Heart left ventricle (tissue), 16 donors: ENCODE measurements around the gene GABARAP. TPM values are rescaled to one million over a fixed set of nuclear protein-coding genes. Genes with fewer than 3 reads are reported as not detected.

ENCODE experiments used
- ATAC-seq, 4 donors: fragments of 200-7000 bp; cut with Tn5 transposase; one replicate each; pipeline ENCODE4 v1.9.1; 2020 to 2022; ENCODE audit warnings: moderate library complexity in 4 of 4, mild to moderate bottlenecking in 3 of 4, moderate number of reproducible peaks in 1 of 4
- DNase-seq, 5 donors: peaks; one replicate each; pipeline ENCODE4 v3.0.0-alpha.2; 2020
- H3K27ac ChIP-seq, 12 donors: fragments of 200-600 bp; sonication (generic) in 4 of 12; one replicate each; pipeline versions ENCODE4 v1.5.0 to v1.8.0; 2016 to 2022; ENCODE audit warnings: mild to moderate bottlenecking in 2 of 12
- H3K27me3 ChIP-seq, 9 donors: fragments of 200-600 bp; sonication (generic) in 2 of 9; one replicate each; pipeline versions ENCODE4 v1.5.1 to v1.8.0; 2016 to 2022; ENCODE audit warnings: mild to moderate bottlenecking in 3 of 9
- H3K36me3 ChIP-seq, 9 donors: fragments of 200-600 bp; sonication (generic) in 2 of 9; one replicate each; pipeline versions ENCODE4 v1.5.0 to v1.8.0; 2018 to 2022; ENCODE audit warnings: mild to moderate bottlenecking in 2 of 9
- H3K4me1 ChIP-seq, 12 donors: fragments of 200-600 bp; sonication (generic) in 4 of 12; one replicate each; pipeline versions ENCODE4 v1.5.0 to v1.8.0; 2016 to 2022; ENCODE audit warnings: mild to moderate bottlenecking in 3 of 12
- H3K4me3 ChIP-seq, 12 donors: fragments of 200-600 bp; sonication (generic) in 4 of 12; one replicate each; pipeline versions ENCODE4 v1.5.0 to v1.8.0; 2017 to 2022; ENCODE audit warnings: mild to moderate bottlenecking in 9 of 12, moderate library complexity in 4 of 12
- H3K9me3 ChIP-seq, 12 donors: fragments of 200-600 bp; sonication (generic) in 4 of 12; one replicate each; pipeline versions ENCODE4 v1.5.0 to v1.8.0; 2016 to 2022; ENCODE audit warnings: mild to moderate bottlenecking in 1 of 12
- POLR2A ChIP-seq, 2 donors: fragments of 450-650 bp; IDR thresholded peaks; one replicate each; pipeline ENCODE4 v1.6.1; 2017; ENCODE audit warnings: antibody characterized with exemption in 2 of 2, mild to moderate bottlenecking in 2 of 2, moderate library complexity in 2 of 2
- WGBS, 4 donors: extraction: QIAGEN DNeasy Blood & Tissue Kit in 2 of 4; methylation state at CpG; one replicate each; pipeline versions ENCODE4 v1.1.5 to v1.1.7; 2013 to 2018; 5-methylcytosine and 5-hydroxymethylcytosine counted together
- intact Hi-C, 10 donors: fragments of 100-400 bp; cut with DNase I; formaldehyde crosslinking; loops; one replicate each; pipeline versions ENCODE4 v1.11.1 to v1.14.2; 2022
- polyA plus RNA-seq, 2 donors: library from polyadenylated mRNA; stranded (reverse); fragments of 200-250 nt; gene quantifications; one replicate each; pipeline ENCODE4 v1.2.3, GENCODE V29; 2013
- total RNA-seq, 9 donors: library from RNA; depleted of rRNA in 2 of 9; stranded (reverse); fragments of >200 nt in 2 of 9; fragmentation: NEBNext Ultra II Directional in 3 of 9; extraction: Animal tissue kit (Norgen Biotek cat#: 25700) in 3 of 9; gene quantifications; one replicate each; pipeline versions ENCODE4 v1.1.0 to v1.2.4, GENCODE V29; 2016 to 2023
- TF ChIP-seq, protein P1 (sequence below), 12 donors: fragments of 200-600 bp; sonication (generic) in 4 of 12; IDR thresholded peaks; one replicate each; pipeline versions ENCODE4 v1.5.0 to v1.8.0; 2018 to 2022; ENCODE audit warnings: antibody characterized with exemption in 12 of 12, mild to moderate bottlenecking in 5 of 12
- donor health status: ischemic (EF 13 %, LVEDD 7.1; RV severe dilation, severe dysfunction).
- donor health status: healthy with polysubstance abuse.
- donor health status: DM: no; HTN: yes; CAD: no.
- donor health status: DM: no; HTN: no; CAD: no.
- donor health status: ischemic (EF 25% LVEDD 6.9; RV normal size, moderate dysfunction).
- donor health status: ischemic (EF 25% LVEDD 5.7; RV mildly dilated, moderate dysfunction).
- donor health status: healthy.
- donor health status: DM: yes; HTN: yes; CAD: no.
- donor health status: ischemic (EF 35%, LVEDD 5.7; RV mildly dilated, moderate dysfunction).
- donor health status: nonischemic (EF 11% LVEDD 7.7; RV severe dilation, severe dysfunction).
- donor health status: DM: yes; HTN: yes; CAD: no.
- donor health status: PGD.
- donor health status: ischemic (EF 29% LVEDD 5.4; RV normal size, mild dysfunction).
- donor health status: nonischemic (EF 23%, LVEDD 6.1; RV moderate dilation, normal function).

Gene GABARAP
- total and polyA plus RNA-seq, 11 donors: 293 to 674 (median 493) TPM

DNA sequence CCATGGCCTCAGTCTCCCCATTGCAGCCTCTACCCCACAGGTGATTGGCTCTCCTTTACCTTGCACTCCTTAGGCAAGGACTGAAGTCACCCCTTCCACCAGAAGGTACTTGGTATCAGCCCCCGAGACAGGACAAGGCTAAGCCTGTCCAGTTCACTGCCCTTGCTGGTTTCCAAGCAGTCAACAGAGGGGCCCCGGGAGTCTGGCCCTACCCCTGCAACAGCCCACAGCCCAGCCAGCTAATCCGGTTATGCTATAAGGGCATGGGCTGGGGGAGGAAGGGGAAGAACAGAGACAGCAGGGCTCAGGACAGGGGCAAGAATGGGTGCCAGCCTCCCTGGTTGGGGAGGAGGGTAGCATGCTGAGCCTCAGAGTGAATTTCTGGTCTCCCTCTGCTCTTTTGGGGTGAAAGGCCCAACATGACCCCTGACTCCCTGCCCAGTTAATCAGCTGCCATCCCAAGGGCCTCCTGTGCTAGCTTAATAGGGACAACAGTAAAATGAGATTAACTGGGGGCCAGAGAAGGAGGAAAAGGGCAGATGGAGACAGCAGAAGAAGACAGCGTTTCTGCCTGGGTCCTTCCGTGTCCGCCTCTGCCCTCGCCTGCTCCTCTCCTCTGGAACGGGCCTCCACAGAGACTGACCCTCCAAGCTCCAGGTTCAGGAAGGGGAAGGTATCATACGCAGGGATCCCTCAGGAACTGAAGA, 33.3 kb downstream of the GABARAP start:
- H3K27me3 ChIP-seq: no peaks in the 10 kb centered on the region
- H3K27ac ChIP-seq: no peak overlapping the region
- peaks cover 0 to 2% (median 0%) of the 10 kb centered on the region in 9 donors for H3K36me3 ChIP-seq
- no peaks in the 10 kb centered on the region for H3K9me3 ChIP-seq
- WGBS, 4 donors: 89 to 93% (median 90%) methylated on average over 8 to 9 of the region's 9 CpGs
- ATAC-seq (no peak), DNase-seq (no peak)
- TF ChIP-seq POLR2A (IDR thresholded peaks at IDR 0.05): no peak
- H3K4me1 ChIP-seq: peaks cover 0 to 31% (median 10%) of the 10 kb centered on the region in 12 donors
- intact Hi-C loops: no loop called here
- H3K4me3 ChIP-seq: no peak overlapping the region

DNA sequence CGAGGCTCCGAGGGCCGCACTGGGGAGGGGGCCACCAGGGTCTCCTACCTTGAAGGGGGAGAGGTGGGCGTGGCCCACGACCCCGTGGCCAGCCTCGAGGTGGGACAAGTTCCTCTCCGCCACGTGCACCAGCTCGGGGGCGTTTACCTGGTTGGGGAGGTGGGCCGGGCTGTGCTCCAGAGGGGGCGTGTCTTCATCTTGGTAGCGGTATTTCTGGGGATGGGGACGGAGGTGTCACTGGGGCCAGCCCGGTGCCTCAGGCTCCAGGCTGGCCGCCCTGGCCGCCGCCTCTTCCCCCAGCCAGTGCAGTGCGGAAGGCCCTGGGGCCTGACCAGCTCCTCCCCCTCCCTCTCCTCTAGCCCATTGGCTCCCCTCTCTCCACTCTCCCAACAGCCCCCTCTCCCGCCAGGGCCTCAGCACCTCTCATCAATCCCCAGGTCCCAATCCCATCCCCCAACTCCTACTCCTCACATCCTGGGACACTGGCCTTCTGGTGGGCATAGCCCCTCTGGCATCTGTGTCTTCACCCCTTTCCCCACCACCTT, 34.1 kb downstream of the GABARAP start:
- TF ChIP-seq, protein P1, sequence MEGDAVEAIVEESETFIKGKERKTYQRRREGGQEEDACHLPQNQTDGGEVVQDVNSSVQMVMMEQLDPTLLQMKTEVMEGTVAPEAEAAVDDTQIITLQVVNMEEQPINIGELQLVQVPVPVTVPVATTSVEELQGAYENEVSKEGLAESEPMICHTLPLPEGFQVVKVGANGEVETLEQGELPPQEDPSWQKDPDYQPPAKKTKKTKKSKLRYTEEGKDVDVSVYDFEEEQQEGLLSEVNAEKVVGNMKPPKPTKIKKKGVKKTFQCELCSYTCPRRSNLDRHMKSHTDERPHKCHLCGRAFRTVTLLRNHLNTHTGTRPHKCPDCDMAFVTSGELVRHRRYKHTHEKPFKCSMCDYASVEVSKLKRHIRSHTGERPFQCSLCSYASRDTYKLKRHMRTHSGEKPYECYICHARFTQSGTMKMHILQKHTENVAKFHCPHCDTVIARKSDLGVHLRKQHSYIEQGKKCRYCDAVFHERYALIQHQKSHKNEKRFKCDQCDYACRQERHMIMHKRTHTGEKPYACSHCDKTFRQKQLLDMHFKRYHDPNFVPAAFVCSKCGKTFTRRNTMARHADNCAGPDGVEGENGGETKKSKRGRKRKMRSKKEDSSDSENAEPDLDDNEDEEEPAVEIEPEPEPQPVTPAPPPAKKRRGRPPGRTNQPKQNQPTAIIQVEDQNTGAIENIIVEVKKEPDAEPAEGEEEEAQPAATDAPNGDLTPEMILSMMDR (IDR thresholded peaks at IDR 0.05): no peak
- TF ChIP-seq POLR2A (IDR thresholded peaks at IDR 0.05): no peak
- Histone ChIP-seq H3K4me1 (peaks cover 0 to 26% (median 5%) of the 10 kb centered on the region in 12 donors), H3K4me3 (peak overlapping the region in 1 of 12 donors; percentile 2), H3K27me3 (no peaks in the 10 kb centered on the region), H3K9me3 (no peaks in the 10 kb centered on the region), H3K36me3 (peaks cover 0 to 10% (median 4%) of the 10 kb centered on the region in 9 donors), H3K27ac (peak overlapping the region in 1 of 12 donors; percentile 50)
- DNase-seq (no peak), ATAC-seq (no peak)
- WGBS, 4 donors: 61 to 70% (median 65%) methylated on average over 19 to 21 of the region's 21 CpGs
- intact Hi-C loops: no loop called here

DNA sequence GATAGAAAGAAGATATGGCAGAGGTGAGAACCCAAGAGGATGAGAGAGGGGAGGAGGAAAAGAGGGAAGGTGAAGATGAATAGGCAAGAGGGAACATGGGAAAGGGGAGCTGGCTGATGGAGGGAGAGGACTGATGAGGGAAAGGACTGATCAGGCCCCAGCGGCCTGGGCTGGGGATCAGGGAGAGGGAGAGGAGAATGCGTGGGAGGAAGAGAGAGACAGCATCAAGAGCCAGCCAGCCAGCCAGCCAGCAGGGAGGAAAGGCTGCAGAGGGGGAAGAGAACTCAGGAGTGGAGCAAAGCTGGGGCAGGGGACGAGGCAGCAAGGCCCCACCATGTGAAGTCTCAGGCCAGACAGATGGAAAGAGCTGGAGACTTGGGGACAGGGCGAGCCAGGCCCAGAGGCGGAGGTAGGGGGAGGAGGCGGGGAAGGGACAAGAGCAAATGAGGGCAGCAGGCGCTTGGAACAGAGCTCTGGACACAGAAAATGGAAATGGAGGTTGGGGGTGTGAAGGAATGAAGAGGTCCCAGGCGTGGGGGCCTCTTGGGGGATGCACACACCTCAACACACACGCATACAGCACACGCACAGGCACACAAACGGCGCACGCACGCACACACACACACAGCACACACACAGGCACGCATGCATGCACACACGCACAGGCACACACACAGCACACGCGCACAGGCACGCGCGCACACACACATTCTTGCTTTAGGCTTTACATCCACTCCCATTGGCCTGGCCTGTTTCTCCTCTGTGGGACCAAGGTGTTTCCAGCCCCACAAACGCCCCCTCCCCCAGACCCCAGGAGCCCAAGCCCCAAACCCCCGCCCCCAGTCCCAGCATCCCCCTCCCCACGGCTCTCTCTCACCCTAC, 34.9 kb downstream of the GABARAP start:
- intact Hi-C loops: no loop called here
- peaks cover 0 to 26% (median 5%) of the 10 kb centered on the region in 12 donors for H3K4me1 ChIP-seq
- DNase-seq (peak in 1 of 5 donors; percentile 53), ATAC-seq (no peak)
- H3K4me3 ChIP-seq: no peak overlapping the region
- WGBS, 4 donors: 76 to 84% (median 83%) methylated on average over 19 to 24 of the region's 24 CpGs
- no peak for TF ChIP-seq POLR2A (IDR thresholded peaks at IDR 0.05)
- TF ChIP-seq, protein P1 (IDR thresholded peaks at IDR 0.05): no peak
- H3K9me3 ChIP-seq: no peaks in the 10 kb centered on the region
- H3K27me3 ChIP-seq: no peaks in the 10 kb centered on the region
- peaks cover 0 to 17% (median 11%) of the 10 kb centered on the region in 9 donors for H3K36me3 ChIP-seq
- H3K27ac ChIP-seq: peak overlapping the region in 5 of 12 donors; percentile 15 to 65 (median 50)

DNA sequence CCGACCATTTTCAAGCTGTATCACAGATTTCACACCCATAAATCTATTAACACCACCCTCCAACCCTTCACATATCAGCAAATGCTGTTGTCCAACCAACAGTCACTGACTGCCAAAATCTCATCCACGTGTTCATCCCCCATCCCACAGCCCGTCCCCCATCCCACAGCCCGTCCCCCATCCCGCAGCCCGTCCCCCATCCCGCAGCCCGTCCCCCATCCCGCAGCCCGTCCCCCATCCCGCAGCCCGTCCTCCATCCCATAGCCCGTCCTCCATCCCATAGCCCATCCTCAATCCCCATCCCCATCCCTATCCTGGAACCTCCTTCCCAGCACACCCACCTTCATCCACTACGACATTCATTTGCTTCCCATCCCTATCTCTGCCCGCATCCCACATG, 36.7 kb downstream of the GABARAP start:
- H3K4me3 ChIP-seq: peak overlapping the region; percentile 19 to 79 (median 54)
- 44 to 53% (median 51%) methylated on average over 15 of the region's 15 CpGs for WGBS, 4 donors
- H3K9me3 ChIP-seq: no peaks in the 10 kb centered on the region
- ATAC-seq: no peak
- H3K36me3 ChIP-seq: peaks cover 0 to 32% (median 22%) of the 10 kb centered on the region in 9 donors
- intact Hi-C loops: no loop called here
- no peaks in the 10 kb centered on the region for H3K27me3 ChIP-seq
- DNase-seq: no peak
- H3K4me1 ChIP-seq: peaks cover 0 to 21% (median 5%) of the 10 kb centered on the region in 12 donors
- no peak for TF ChIP-seq POLR2A (IDR thresholded peaks at IDR 0.05)
- TF ChIP-seq, protein P1 (IDR thresholded peaks at IDR 0.05): no peak
- H3K27ac ChIP-seq: peak overlapping the region in 11 of 12 donors; percentile 45 to 81 (median 62)
